HepG2 (cell line): ENCODE measurements around the gene MYH9. TPM values are rescaled to one million over a fixed set of nuclear protein-coding genes. Genes with fewer than 3 reads are reported as not detected.
A peak's percentile ranks its signal among the peaks of the same experiment; 100 is the strongest.

Experiments used
- ATAC-seq: fragments of 200-7000 bp; cut with Tn5 transposase; 3 replicates; pipeline ENCODE4 v1.9.1; 2020; ENCODE audit warnings: mild to moderate bottlenecking, moderate library complexity
- BruUV-seq: library from RNA; stranded (reverse); fragments of 400-500 nt; replicated peaks from 2 replicates; lab custom pipeline; 2021; lab: Mats Ljungman, UMichigan
- CTCF ChIA-PET: fragments of 300-600 bp; formaldehyde crosslinking; extraction: SDS; loops from one replicate; lab custom pipeline; 2021; ENCODE audit warnings: low total read pairs, inconsistent platforms, low intra/inter-chr PET ratio; lab: Yijun Ruan, JAX
- POLR2A ChIA-PET: fragments of 350-600 bp; sonication (Branson Sonifier 250); formaldehyde crosslinking; loops from one replicate; lab custom pipeline; 2020; ENCODE audit warnings: antibody characterized with exemption, inconsistent platforms; lab: Yijun Ruan, JAX
- DNase-seq: peaks from one replicate; pipeline ENCODE4 v3.0.0-alpha.2; 2015; ENCODE audit warnings: low spot score
- FAIRE-seq: peaks from 3 replicates; lab custom pipeline; 2011; peaks lifted over from hg19 to GRCh38; lab: Jason Lieb, UNC
- H2AFZ ChIP-seq: one replicate; pipeline ENCODE4 v1.6.1; 2011; ENCODE audit warnings: low read length, inconsistent platforms
- H3K27ac ChIP-seq: fragments of 300-600 bp; 3 replicates; pipeline ENCODE4 v1.8.0; 2011; ENCODE audit warnings: mixed run types, mild to moderate bottlenecking, mixed read lengths, low read length, inconsistent platforms; ENCODE audit not compliant: insufficient read depth; ENCODE audit errors: extremely low read length
- H3K27me3 ChIP-seq, 2 experiments: fragments of 200-600 bp in 1 of 2; 2 replicates in 1 of 2; 3 replicates in 1 of 2; pipeline versions ENCODE4 v1.6.0 to v1.8.0; 2011; ENCODE audit warnings: low read length in 2 of 2, mild to moderate bottlenecking in 2 of 2, moderate library complexity in 2 of 2, inconsistent platforms in 1 of 2; ENCODE audit not compliant: insufficient read depth in 2 of 2, control insufficient read depth in 1 of 2
- H3K36me3 ChIP-seq, 2 experiments: fragments of 200-600 bp in 1 of 2; replicated peaks in 1 of 2; 2 replicates in 1 of 2; 3 replicates in 1 of 2; pipeline versions ENCODE4 v1.5.1 to v1.8.0; 2011; ENCODE audit warnings: low read length in 2 of 2, inconsistent platforms in 1 of 2; ENCODE audit not compliant: insufficient read depth in 2 of 2, control insufficient read depth in 1 of 2
- H3K4me1 ChIP-seq: 2 replicates; pipeline ENCODE4 v1.5.1; 2012; ENCODE audit warnings: low read length, inconsistent platforms; ENCODE audit not compliant: insufficient read depth
- H3K4me2 ChIP-seq: 2 replicates; pipeline ENCODE4 v1.6.0; 2011; ENCODE audit warnings: low read depth, low read length, inconsistent platforms
- H3K4me3 ChIP-seq, 3 experiments: fragments of 200-600 bp in 1 of 3; sonication (generic), shearing (Covaris generic) in 1 of 3; replicated peaks in 1 of 3; 2 replicates each; pipeline ENCODE4 v1.5.1; 2011 to 2016; ENCODE audit warnings: low read length in 3 of 3, inconsistent platforms in 2 of 3, low read depth in 2 of 3, mild to moderate bottlenecking in 2 of 3, control low read depth in 1 of 3, mixed read lengths in 1 of 3; ENCODE audit not compliant: insufficient read depth in 1 of 3
- H3K79me2 ChIP-seq: one replicate; pipeline ENCODE4 v1.6.1; 2011; ENCODE audit warnings: low read length, inconsistent platforms; ENCODE audit not compliant: insufficient read depth
- H3K9ac ChIP-seq: 2 replicates; pipeline ENCODE4 v1.6.0; 2011; ENCODE audit warnings: mild to moderate bottlenecking, low read depth, low read length, inconsistent platforms; ENCODE audit not compliant: insufficient read depth
- H3K9me3 ChIP-seq: 2 replicates; pipeline ENCODE4 v1.5.1; 2012; ENCODE audit warnings: mild to moderate bottlenecking, low read length
- H4K20me1 ChIP-seq: 2 replicates; pipeline ENCODE4 v1.6.0; 2011; ENCODE audit warnings: inconsistent platforms, mild to moderate bottlenecking, low read length, moderate library complexity; ENCODE audit not compliant: insufficient read depth
- ATF1 ChIP-seq: IDR thresholded peaks from 2 replicates; pipeline ENCODE4 v1.6.1; 2016; ENCODE audit warnings: mild to moderate bottlenecking, control low read depth
- HMG20B ChIP-seq: conservative IDR thresholded peaks from 2 replicates; pipeline ENCODE4 v1.6.1; 2016; ENCODE audit warnings: missing genetic modification reagents, missing compliant biosample characterization
- HNF4A ChIP-seq: sonication (generic); formaldehyde crosslinking; IDR thresholded peaks from 2 replicates; pipeline ENCODE4 v1.4.0; 2020; ENCODE audit warnings: missing genetic modification reagents
- MAX ChIP-seq: IDR thresholded peaks from 2 replicates; pipeline ENCODE4 v1.6.1; 2012; ENCODE audit warnings: inconsistent platforms
- PHF5A ChIP-seq: IDR thresholded peaks from one replicate; pipeline ENCODE4 v1.6.1; 2018; ENCODE audit warnings: low read depth, missing genetic modification reagents; ENCODE audit not compliant: unreplicated experiment
- POGZ ChIP-seq: sonication (generic); formaldehyde crosslinking; IDR thresholded peaks from 2 replicates; pipeline ENCODE4 v1.4.0; 2020; ENCODE audit warnings: mild to moderate bottlenecking, missing genetic modification reagents
- RXRB ChIP-seq: IDR thresholded peaks from 2 replicates; pipeline ENCODE4 v1.6.1; 2016; ENCODE audit warnings: borderline replicate concordance, missing genetic modification reagents, missing compliant biosample characterization
- SRSF1 ChIP-seq: fragments of 200-400 bp; formaldehyde crosslinking; optimal IDR thresholded peaks from 2 replicates; pipeline ENCODE3; 2017; ENCODE audit warnings: mild to moderate bottlenecking, low read depth, low read length, moderate library complexity
- TCF7 ChIP-seq: sonication (generic); IDR thresholded peaks from 2 replicates; pipeline ENCODE4 v1.6.1; 2016; ENCODE audit warnings: antibody characterized with exemption, low read depth
- TP53 ChIP-seq: sonication (generic); formaldehyde crosslinking; conservative IDR thresholded peaks from 2 replicates; pipeline ENCODE4 v1.4.0; 2020; ENCODE audit warnings: missing genetic modification reagents
- ZNF30 ChIP-seq: sonication (generic); formaldehyde crosslinking; IDR thresholded peaks from 2 replicates; pipeline ENCODE4 v1.5.0; 2020; ENCODE audit warnings: mild to moderate bottlenecking, missing genetic modification reagents
- ZNF430 ChIP-seq: sonication (generic); formaldehyde crosslinking; IDR thresholded peaks from 2 replicates; pipeline ENCODE4 v1.9.0; 2021; ENCODE audit warnings: mild to moderate bottlenecking, missing genetic modification reagents
- WGBS: methylation state at CpG from one replicate; pipeline ENCODE4 v1.1.6; 2017; ENCODE audit warnings: low lambda C conversion rate; 5-methylcytosine and 5-hydroxymethylcytosine counted together
- in situ Hi-C: cut with HindIII; loops from 2 replicates; pipeline ENCODE4 v1.10.0; 2017; ENCODE audit warnings: low pct_unique_long_range_greater_than_20kb; ENCODE audit not compliant: extremely low pct_ligation_motif_present
- intact Hi-C: fragments of 100-400 bp; cut with micrococcal nuclease; formaldehyde crosslinking; loops from one replicate; pipeline ENCODE4 v1.10.0; 2022; ENCODE audit not compliant: unreplicated experiment
- polyA plus RNA-seq, 8 experiments: library from polyadenylated mRNA; depleted of rRNA in 3 of 8; stranded (reverse) in 7 of 8; unstranded in 1 of 8; fragments of >200 nt; fragmentation: Illumina TruSeq in 4 of 8; extraction: Trizol in 4 of 8; gene quantifications; 2 replicates each; pipeline versions ENCODE4 v1.2.1 to v1.2.3, GENCODE V29; 2011 to 2016; ENCODE audit warnings: low read depth in 4 of 8, missing spikeins in 1 of 8, mixed read lengths in 1 of 8; ENCODE audit not compliant: insufficient read depth in 1 of 8
- total RNA-seq, 5 experiments: library from RNA; depleted of rRNA; stranded (reverse); fragments of >200 nt; fragmentation: Illumina TruSeq; extraction: Trizol; gene quantifications; 2 replicates each; pipeline ENCODE4 v1.2.3, GENCODE V29; 2016; ENCODE audit warnings: low read depth in 1 of 5
- TF ChIP-seq, protein P1 (sequence below): sonication (generic); formaldehyde crosslinking; IDR thresholded peaks from 2 replicates; pipeline ENCODE4 v1.4.0; 2020; ENCODE audit warnings: low read depth, missing genetic modification reagents
- TF ChIP-seq, protein P2 (sequence below): sonication (generic); formaldehyde crosslinking; IDR thresholded peaks from 2 replicates; pipeline ENCODE4 v1.4.0; 2020; ENCODE audit warnings: missing genetic modification reagents, borderline replicate concordance
- TF ChIP-seq, protein P3 (sequence below): sonication (generic); formaldehyde crosslinking; IDR thresholded peaks from 2 replicates; pipeline ENCODE4 v1.9.0; 2022; ENCODE audit warnings: missing genetic modification reagents, mild to moderate bottlenecking, borderline replicate concordance

The MYH9 gene
- total and polyA plus RNA-seq, 2 of the 13 experiments (the other 11 are each of a cell fraction or from before 2014, with no cell fraction given), result 50.7 to 98.5 TPM

DNA sequence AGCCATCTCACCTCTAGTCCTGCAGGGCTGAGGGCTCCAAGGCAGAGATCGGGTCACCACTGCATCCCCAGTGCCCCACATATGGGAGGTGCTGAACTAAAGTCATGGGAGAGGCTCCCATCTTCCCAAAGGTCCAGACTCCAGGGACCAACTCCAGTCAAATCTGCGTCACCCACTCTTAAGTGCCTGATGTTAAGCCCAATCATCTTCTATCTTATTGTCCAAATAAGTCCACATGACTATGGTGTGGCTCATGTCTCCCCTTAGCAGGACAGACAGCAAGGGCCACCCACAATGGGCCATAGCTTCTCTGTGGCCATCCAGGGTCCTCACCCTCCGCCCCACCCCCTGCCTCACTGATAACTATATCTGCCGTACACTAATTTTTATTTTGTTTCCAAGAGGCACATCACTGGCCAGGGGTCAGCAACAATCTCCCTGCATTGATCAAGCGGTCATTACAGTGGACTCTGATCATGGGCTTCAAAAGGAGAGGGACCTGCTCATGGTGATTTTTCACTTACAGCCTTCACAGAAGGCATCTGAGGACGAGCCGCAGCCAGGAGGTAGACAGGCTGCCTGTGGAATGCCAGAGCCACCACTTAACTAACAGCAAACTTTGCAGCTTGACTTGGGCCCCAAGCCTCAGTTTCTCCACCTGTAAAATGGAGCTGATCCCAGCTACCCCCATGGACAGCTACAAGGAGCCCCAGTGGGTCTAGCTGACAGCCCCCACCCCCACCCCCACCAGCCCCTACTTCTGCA lies 23.3 kb downstream of the MYH9 start (continued):
- TF ChIP-seq ZNF430 (no peak; the same call in 1 of the 2 replicates), PHF5A (CRISPR knock-in tag) (no peak), ZNF30 (CRISPR knock-in tag) (no peak), ATF1 (CRISPR knock-in tag) (no peak)
- TF ChIP-seq, all 625 proteins: peak for 13

DNA sequence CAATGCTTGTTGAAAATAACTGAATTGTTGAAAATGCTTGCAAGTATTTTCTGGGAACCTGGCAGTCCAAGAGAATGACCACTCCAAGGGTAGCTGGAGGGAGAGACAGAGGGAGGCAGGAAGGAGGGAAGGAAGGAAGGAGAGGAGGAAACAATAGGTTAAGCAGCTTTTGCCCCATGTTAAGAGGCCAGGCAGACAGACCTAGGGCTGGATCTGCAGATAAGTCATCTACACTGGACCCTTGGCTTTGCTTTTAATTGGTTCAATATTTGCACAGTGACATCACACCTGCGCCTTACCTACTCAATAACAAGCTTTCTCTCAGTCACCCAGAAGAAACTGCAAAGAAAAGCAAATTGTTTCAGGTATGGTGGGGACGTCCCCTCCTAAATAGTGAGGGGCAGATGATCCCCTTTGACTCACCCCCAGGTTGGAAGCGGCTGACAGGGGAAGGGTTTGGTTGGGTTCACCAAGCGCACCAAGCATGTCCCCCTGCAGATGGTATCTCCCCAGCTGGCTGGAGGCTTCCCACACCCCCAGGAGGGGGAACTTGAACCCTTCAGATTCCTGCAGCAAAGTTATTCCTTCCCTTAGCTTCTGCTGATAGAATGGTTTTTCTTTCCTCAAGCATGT lies 24.3 kb downstream of the MYH9 start:
- ChIA-PET CTCF (no interaction called here), POLR2A (interaction anchor here (1.0 to 9.4 kb wide), 7 partner anchors 10 to 82 kb away, joined by 4 to 97 read pairs (median 11); partner anchors contain the start of gene MYH9)
- Histone ChIP-seq H4K20me1 (peaks cover 37% of the 10 kb centered on the region), H3K4me2 (peak overlapping the region; percentile 56), H3K27me3 (no peaks in the 10 kb centered on the region), H3K36me3 (peaks cover 4 to 8% of the 10 kb centered on the region in 2 experiments; a peak in 3 of 5 replicates), H3K9me3 (no peaks in the 10 kb centered on the region), H2AFZ (no peak overlapping the region), H3K4me1 (peaks cover 100% of the 10 kb centered on the region), H3K9ac (peak overlapping the region; percentile 34), H3K79me2 (peaks cover 96% of the 10 kb centered on the region), H3K27ac (peak overlapping the region; percentile 76), H3K4me3 (peak overlapping the region in 1 of 3 experiments; percentile 41; a peak in 2 of 6 replicates)
- BruUV-seq, result no TSS peak
- FAIRE-seq, result peak; percentile 83
- ATAC-seq, result peak; percentile 45
- intact Hi-C loops, result no loop called here
- in situ Hi-C loops, result no loop called here
- 7% methylated on average over 4 of the region's 4 CpGs for WGBS
- DNase-seq, result peak; percentile 82
- TF ChIP-seq TP53 (CRISPR knock-in tag) (no peak), TCF7 (no peak), SRSF1 (no peak), MAX (no peak), POGZ (CRISPR knock-in tag) (peak; percentile 37; the same call in 1 of the 2 replicates), HNF4A (CRISPR knock-in tag) (peak; percentile 54), HMG20B (CRISPR knock-in tag) (no peak), RXRB (CRISPR knock-in tag) (peak; percentile 36; the same call in 1 of the 2 replicates)
- TF ChIP-seq, protein P1, sequence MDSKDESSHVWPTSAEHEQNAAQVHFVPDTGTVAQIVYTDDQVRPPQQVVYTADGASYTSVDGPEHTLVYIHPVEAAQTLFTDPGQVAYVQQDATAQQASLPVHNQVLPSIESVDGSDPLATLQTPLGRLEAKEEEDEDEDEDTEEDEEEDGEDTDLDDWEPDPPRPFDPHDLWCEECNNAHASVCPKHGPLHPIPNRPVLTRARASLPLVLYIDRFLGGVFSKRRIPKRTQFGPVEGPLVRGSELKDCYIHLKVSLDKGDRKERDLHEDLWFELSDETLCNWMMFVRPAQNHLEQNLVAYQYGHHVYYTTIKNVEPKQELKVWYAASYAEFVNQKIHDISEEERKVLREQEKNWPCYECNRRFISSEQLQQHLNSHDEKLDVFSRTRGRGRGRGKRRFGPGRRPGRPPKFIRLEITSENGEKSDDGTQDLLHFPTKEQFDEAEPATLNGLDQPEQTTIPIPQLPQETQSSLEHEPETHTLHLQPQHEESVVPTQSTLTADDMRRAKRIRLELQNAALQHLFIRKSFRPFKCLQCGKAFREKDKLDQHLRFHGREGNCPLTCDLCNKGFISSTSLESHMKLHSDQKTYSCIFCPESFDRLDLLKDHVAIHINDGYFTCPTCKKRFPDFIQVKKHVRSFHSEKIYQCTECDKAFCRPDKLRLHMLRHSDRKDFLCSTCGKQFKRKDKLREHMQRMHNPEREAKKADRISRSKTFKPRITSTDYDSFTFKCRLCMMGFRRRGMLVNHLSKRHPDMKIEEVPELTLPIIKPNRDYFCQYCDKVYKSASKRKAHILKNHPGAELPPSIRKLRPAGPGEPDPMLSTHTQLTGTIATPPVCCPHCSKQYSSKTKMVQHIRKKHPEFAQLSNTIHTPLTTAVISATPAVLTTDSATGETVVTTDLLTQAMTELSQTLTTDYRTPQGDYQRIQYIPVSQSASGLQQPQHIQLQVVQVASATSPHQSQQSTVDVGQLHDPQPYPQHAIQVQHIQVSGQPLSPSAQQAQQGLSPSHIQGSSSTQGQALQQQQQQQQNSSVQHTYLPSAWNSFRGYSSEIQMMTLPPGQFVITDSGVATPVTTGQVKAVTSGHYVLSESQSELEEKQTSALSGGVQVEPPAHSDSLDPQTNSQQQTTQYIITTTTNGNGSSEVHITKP (CRISPR knock-in tag), result peak; percentile 96
- TF ChIP-seq, protein P2, sequence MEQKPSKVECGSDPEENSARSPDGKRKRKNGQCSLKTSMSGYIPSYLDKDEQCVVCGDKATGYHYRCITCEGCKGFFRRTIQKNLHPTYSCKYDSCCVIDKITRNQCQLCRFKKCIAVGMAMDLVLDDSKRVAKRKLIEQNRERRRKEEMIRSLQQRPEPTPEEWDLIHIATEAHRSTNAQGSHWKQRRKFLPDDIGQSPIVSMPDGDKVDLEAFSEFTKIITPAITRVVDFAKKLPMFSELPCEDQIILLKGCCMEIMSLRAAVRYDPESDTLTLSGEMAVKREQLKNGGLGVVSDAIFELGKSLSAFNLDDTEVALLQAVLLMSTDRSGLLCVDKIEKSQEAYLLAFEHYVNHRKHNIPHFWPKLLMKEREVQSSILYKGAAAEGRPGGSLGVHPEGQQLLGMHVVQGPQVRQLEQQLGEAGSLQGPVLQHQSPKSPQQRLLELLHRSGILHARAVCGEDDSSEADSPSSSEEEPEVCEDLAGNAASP (CRISPR knock-in tag), result no peak
- TF ChIP-seq, protein P3, sequence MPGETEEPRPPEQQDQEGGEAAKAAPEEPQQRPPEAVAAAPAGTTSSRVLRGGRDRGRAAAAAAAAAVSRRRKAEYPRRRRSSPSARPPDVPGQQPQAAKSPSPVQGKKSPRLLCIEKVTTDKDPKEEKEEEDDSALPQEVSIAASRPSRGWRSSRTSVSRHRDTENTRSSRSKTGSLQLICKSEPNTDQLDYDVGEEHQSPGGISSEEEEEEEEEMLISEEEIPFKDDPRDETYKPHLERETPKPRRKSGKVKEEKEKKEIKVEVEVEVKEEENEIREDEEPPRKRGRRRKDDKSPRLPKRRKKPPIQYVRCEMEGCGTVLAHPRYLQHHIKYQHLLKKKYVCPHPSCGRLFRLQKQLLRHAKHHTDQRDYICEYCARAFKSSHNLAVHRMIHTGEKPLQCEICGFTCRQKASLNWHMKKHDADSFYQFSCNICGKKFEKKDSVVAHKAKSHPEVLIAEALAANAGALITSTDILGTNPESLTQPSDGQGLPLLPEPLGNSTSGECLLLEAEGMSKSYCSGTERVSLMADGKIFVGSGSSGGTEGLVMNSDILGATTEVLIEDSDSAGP (CRISPR knock-in tag), result peak; percentile 16; the same call in 1 of the 2 replicates
